A549 (cell line): ENCODE results near the gene DHDH.

Experiments used
- BHLHE40 ChIP-seq: IDR thresholded peaks from 2 replicates; pipeline ENCODE4 v1.6.1; 2012; ENCODE audit warnings: low read depth, low read length, inconsistent platforms
- CBX8 ChIP-seq: fragments of 200-600 bp; sonication (generic); IDR thresholded peaks from 2 replicates; pipeline ENCODE4 v1.6.1; 2016
- CTCF ChIP-seq: fragments of >200 bp; sonication (Bioruptor Twin); formaldehyde crosslinking; IDR thresholded peaks from 3 replicates; pipeline ENCODE4 v1.5.1; 2016
- NR3C1 ChIP-seq: fragments of >200 bp; sonication (Bioruptor Twin); formaldehyde crosslinking; IDR thresholded peaks from 3 replicates; pipeline ENCODE4 v1.6.1; 2017
- POLR2A ChIP-seq: IDR thresholded peaks from 2 replicates; pipeline ENCODE4 v1.6.1; 2012; ENCODE audit warnings: mild to moderate bottlenecking, low read length
- RCOR1 ChIP-seq: fragments of 150-350 bp; IDR thresholded peaks from 2 replicates; pipeline ENCODE4 v1.6.1; 2014; ENCODE audit warnings: antibody characterized with exemption, low read length, low read depth
- REST ChIP-seq: fragments of 200-600 bp; sonication (generic); IDR thresholded peaks from 2 replicates; pipeline ENCODE4 v1.6.1; 2016; ENCODE audit warnings: antibody characterized with exemption, mild to moderate bottlenecking, moderate library complexity
- SREBF2 ChIP-seq: fragments of 450-650 bp; IDR thresholded peaks from 2 replicates; pipeline ENCODE4 v1.6.1; 2014; ENCODE audit warnings: mild to moderate bottlenecking, moderate library complexity
- ZC3H11A ChIP-seq: fragments of 450-650 bp; IDR thresholded peaks from 2 replicates; pipeline ENCODE4 v1.6.1; 2014; ENCODE audit warnings: antibody characterized with exemption, mild to moderate bottlenecking
- ZNF302 ChIP-seq: fragments of 250-450 bp; sonication (Bioruptor Pico); IDR thresholded peaks from 2 replicates; pipeline ENCODE4 v1.9.0; 2021; ENCODE audit warnings: inconsistent platforms, mild to moderate bottlenecking, moderate library complexity

- TF ChIP-seq ZNF302, result no peak
- no peak for TF ChIP-seq BHLHE40
- no peak for TF ChIP-seq POLR2A
- TF ChIP-seq SREBF2, result no peak
- no peak for TF ChIP-seq CTCF
- TF ChIP-seq RCOR1, result no peak
- no peak for TF ChIP-seq ZC3H11A
- no peak for TF ChIP-seq REST
- TF ChIP-seq CBX8, result no peak
- TF ChIP-seq NR3C1, result no peak
These were observed 49.8 kb upstream of the DHDH start for GRCh38 chr19:48883726-48884125.
